ENCODE data around the gene C4B. TPM values are rescaled to one million over a fixed set of nuclear protein-coding genes. Genes with fewer than 3 reads are reported as not detected.

C4B gene
- total and polyA plus RNA-seq, 2 donors (not counting 1 experiment from before 2014, with no cell fraction given): 4.7 to 7.4 TPM

GRCh38 chr6:32047539-32047854 is 32.9 kb downstream of the C4B start:
- intact Hi-C loops (cut with micrococcal nuclease): loop anchor here (10.0 kb wide), 2 partner anchors 107 to 747 kb away; partner anchors contain the start of genes PPT2 and PRRT1

More at GRCh38 chr6:32047539-32047854, 32.9 kb downstream of the C4B start:
- Mint-ChIP-seq H3K27ac (no peak overlapping the region), H3K27me3 (peaks cover 16% of the 10 kb centered on the region), H3K9me3 (ENCODE audit: insufficient read depth) (no peaks in the 10 kb centered on the region), H3K4me3 (no peak overlapping the region), H3K4me1 (peaks cover 5% of the 10 kb centered on the region)
- no peak overlapping the region for H3K4me3 ChIP-seq (ENCODE audit: control extremely low read depth in 1 of 5, extremely low read depth in 1 of 5, insufficient read depth in 1 of 5, low read depth in 2 of 5, low read length in 4 of 5)
- no peaks in the 10 kb centered on the region for H4K20me1 ChIP-seq (ENCODE audit: control insufficient read depth, insufficient read depth, low read length, poor library complexity, severe bottlenecking)
- ATAC-seq (ENCODE audit: low read depth): no peak
- POLR2A ChIA-PET: no interaction called here
- TF ChIP-seq EZH2 (IDR thresholded peaks at IDR 0.05; ENCODE audit: borderline replicate concordance, insufficient read depth, low read depth, low read length, poor library complexity, severe bottlenecking): no peak
- TF ChIP-seq CTCF (IDR thresholded peaks at IDR 0.05): no peak
- no peak overlapping the region for H3K27ac ChIP-seq (ENCODE audit: low read length in 2 of 2)
- no peaks in the 10 kb centered on the region for H3K9me3 ChIP-seq (ENCODE audit: control extremely low read depth in 1 of 3, control insufficient read depth in 2 of 3, insufficient read depth in 1 of 3, low read length in 2 of 3)
- DNase-seq: no peak
- H3K79me2 ChIP-seq (ENCODE audit: control insufficient read depth, insufficient read depth, low read length): no peaks in the 10 kb centered on the region
- no peak overlapping the region for H3K9ac ChIP-seq (ENCODE audit: low read length)
- peaks cover 0 to 4% of the 10 kb centered on the region in 2 donors for H3K4me1 ChIP-seq (ENCODE audit: control insufficient read depth in 2 of 2, insufficient read depth in 2 of 2, low read length in 2 of 2)
- H3K36me3 ChIP-seq (replicated peaks in 1 of 2; ENCODE audit: control extremely low read depth in 1 of 2, control insufficient read depth in 1 of 2, extremely low read depth in 1 of 2, insufficient read depth in 2 of 2, low read length in 1 of 2): no peaks in the 10 kb centered on the region
- CTCF ChIA-PET: interaction anchor here (0.6 to 2.4 kb wide), 6 partner anchors 46 to 746 kb away, joined by 3 to 8 read pairs (median 4); no protein-coding TSS in a partner anchor
- WGBS (ENCODE audit: insufficient coverage): 70% methylated on average over 6 of the region's 6 CpGs
- H2AFZ ChIP-seq (ENCODE audit: insufficient read depth, low read depth, low read length, poor library complexity, severe bottlenecking): no peak overlapping the region
- H3K4me2 ChIP-seq (replicated peaks; ENCODE audit: low read depth, low read length, poor library complexity, severe bottlenecking): no peak overlapping the region
- H3K27me3 ChIP-seq (replicated peaks in 1 of 4; ENCODE audit: control extremely low read depth in 1 of 4, control insufficient read depth in 3 of 4, insufficient read depth in 4 of 4, low read length in 3 of 4): no peaks in the 10 kb centered on the region
